K562 (cell line): ENCODE measurements around the gene OTOR. TPM values are rescaled to one million over a fixed set of nuclear protein-coding genes. Genes with fewer than 3 reads are reported as not detected.

Source experiments
- CCNT2 ChIP-seq: IDR thresholded peaks from 2 replicates; pipeline ENCODE4 v1.6.1; 2011; ENCODE audit warnings: borderline replicate concordance, low read depth, mild to moderate bottlenecking, moderate library complexity, mixed read lengths, low read length; ENCODE audit not compliant: insufficient read length; ENCODE audit errors: extremely low read depth
- ILF3 ChIP-seq: fragments of 450-650 bp; IDR thresholded peaks from 2 replicates; pipeline ENCODE4 v1.6.1; 2018; ENCODE audit warnings: antibody characterized with exemption, mild to moderate bottlenecking, moderate library complexity, borderline replicate concordance
- KLF6 ChIP-seq: fragments of 250-450 bp; sonication (Bioruptor Pico); IDR thresholded peaks from 2 replicates; pipeline ENCODE4 v1.4.0; 2020; ENCODE audit warnings: mild to moderate bottlenecking, moderate library complexity, borderline replicate concordance
- MTF1 ChIP-seq: fragments of 250-450 bp; sonication (Bioruptor Pico); IDR thresholded peaks from 2 replicates; pipeline ENCODE4 v1.9.0; 2021; ENCODE audit warnings: moderate library complexity, mild to moderate bottlenecking, inconsistent platforms, borderline replicate concordance
- NCOA2 ChIP-seq, 2 experiments: fragments of 450-650 bp; IDR thresholded peaks; 2 replicates each; pipeline ENCODE4 v1.6.1; 2018; ENCODE audit warnings: mild to moderate bottlenecking in 2 of 2, moderate library complexity in 1 of 2; ENCODE audit not compliant: partially characterized antibody in 2 of 2
- NR0B1 ChIP-seq: fragments of 450-650 bp; IDR thresholded peaks from one replicate; pipeline ENCODE4 v1.6.1; 2018; ENCODE audit warnings: mild to moderate bottlenecking, moderate library complexity; ENCODE audit not compliant: partially characterized antibody
- RHOXF2B ChIP-seq: fragments of 250-450 bp; sonication (Bioruptor Pico); conservative IDR thresholded peaks from 2 replicates; pipeline ENCODE4 v1.5.1; 2021
- ZBTB1 ChIP-seq: sonication (generic); formaldehyde crosslinking; IDR thresholded peaks from 2 replicates; pipeline ENCODE4 v1.8.1; 2023; ENCODE audit warnings: missing genetic modification reagents, low read depth, mild to moderate bottlenecking, borderline replicate concordance
- ZMIZ1 ChIP-seq, 2 experiments: fragments of 150-350 bp in 1 of 2; IDR thresholded peaks; 2 replicates each; pipeline ENCODE4 v1.6.1; 2012 to 2016; ENCODE audit warnings: low read depth in 2 of 2, low read length in 2 of 2, mild to moderate bottlenecking in 1 of 2, moderate library complexity in 1 of 2
- ZNF431 ChIP-seq: sonication (generic); formaldehyde crosslinking; IDR thresholded peaks from 2 replicates; pipeline ENCODE4 v1.8.0; 2022; ENCODE audit warnings: mild to moderate bottlenecking, missing genetic modification reagents
- polyA plus RNA-seq, 8 experiments: library from polyadenylated mRNA; depleted of rRNA in 4 of 8; stranded (reverse) in 5 of 8; unstranded in 3 of 8; fragments of >200 nt; fragmentation: Nextera tagmentation in 2 of 8; fragmentation: Illumina TruSeq in 1 of 8; extraction: Ambion mirVana in 2 of 8; extraction: Trizol in 1 of 8; gene quantifications; 2 replicates each; pipeline versions ENCODE4 v1.2.1 to v1.2.3, GENCODE V29; 2011 to 2014; ENCODE audit warnings: inconsistent platforms in 1 of 8, missing spikeins in 1 of 8
- total RNA-seq, 7 experiments: library from RNA; depleted of rRNA in 6 of 7; stranded (reverse); fragments of >200 nt in 6 of 7; fragmentation: Illumina TruSeq in 2 of 7; extraction: Trizol in 2 of 7; gene quantifications; 2 replicates each; pipeline versions ENCODE4 v1.2.1 to v1.2.3, GENCODE V29; 2011 to 2021; ENCODE audit warnings: low replicate concordance in 1 of 7

OTOR gene
- total and polyA plus RNA-seq, 9 of the 15 experiments (the other 6 are each of a cell fraction or from before 2014, with no cell fraction given), result not detected

GRCh38 chr20:16712511-16712947 lies 35.6 kb upstream of the OTOR start (continued):
- no peak for TF ChIP-seq ZNF431
- no peak for TF ChIP-seq NR0B1
- TF ChIP-seq ILF3, result no peak
- TF ChIP-seq ZBTB1 (CRISPR knock-in tag), result no peak
- no peak for TF ChIP-seq KLF6 (CRISPR knock-in tag)
- no peak for TF ChIP-seq CCNT2
- no peak for TF ChIP-seq ZMIZ1 (IDR thresholded peaks at IDR 0.05; ENCODE audit: low read depth in 2 of 2, low read length in 2 of 2)
- TF ChIP-seq MTF1 (CRISPR knock-in tag), result no peak
- TF ChIP-seq RHOXF2B (CRISPR knock-in tag), result no peak
- TF ChIP-seq NCOA2 (IDR thresholded peaks at IDR 0.05; ENCODE audit: partially characterized antibody in 2 of 2), result no peak
